K562 (cell line): ENCODE results near the gene ZNF135. TPM values are rescaled to one million over a fixed set of nuclear protein-coding genes. Genes with fewer than 3 reads are reported as not detected.

Experiments used
- ATAC-seq: fragments of 200-7000 bp; cut with Tn5 transposase; 3 replicates; pipeline ENCODE4 v1.9.1; 2020; ENCODE audit warnings: moderate library complexity
- BruUV-seq: library from RNA; stranded (reverse); fragments of 400-500 nt; replicated peaks from 2 replicates; lab custom pipeline; 2021; lab: Mats Ljungman, UMichigan
- CTCF ChIA-PET: fragments of 300-600 bp; formaldehyde crosslinking; extraction: SDS; loops from one replicate; lab custom pipeline; 2021; ENCODE audit warnings: low intra/inter-chr PET ratio; lab: Yijun Ruan, JAX
- POLR2A ChIA-PET: fragments of 300-600, 350-650 bp; sonication (Branson Sonifier 250); formaldehyde crosslinking; extraction: SDS; loops from one replicate; lab custom pipeline; 2021; ENCODE audit warnings: antibody characterized with exemption, inconsistent platforms; lab: Yijun Ruan, JAX
- DNase-seq, 4 experiments: peaks; one replicate each; pipeline versions ENCODE4 v3.0.0 to v3.0.0-alpha.2; 2011 to 2018; ENCODE audit warnings: low spot score in 3 of 4, mixed read lengths in 3 of 4; ENCODE audit errors: extremely low read depth in 1 of 4
- FAIRE-seq: peaks from 2 replicates; lab custom pipeline; 2011; peaks lifted over from hg19 to GRCh38; lab: Jason Lieb, UNC
- H2AFZ ChIP-seq: 2 replicates; pipeline ENCODE4 v1.6.0; 2011; ENCODE audit warnings: low read depth, low read length, control low read depth, inconsistent platforms
- H3K27ac ChIP-seq: fragments of 200-600 bp; 3 replicates; pipeline ENCODE4 v1.8.0; 2011; ENCODE audit warnings: low read depth, mild to moderate bottlenecking, control low read depth, inconsistent platforms, low read length, moderate library complexity, mixed read lengths; ENCODE audit errors: extremely low read depth
- H3K27me3 ChIP-seq, 2 experiments: fragments of 300-600 bp in 1 of 2; 2 replicates in 1 of 2; 3 replicates in 1 of 2; pipeline versions ENCODE4 v1.6.0 to v1.8.0; 2011; ENCODE audit warnings: inconsistent platforms in 2 of 2, low read length in 2 of 2, mild to moderate bottlenecking in 1 of 2, mixed read lengths in 1 of 2, moderate library complexity in 1 of 2; ENCODE audit not compliant: control insufficient read depth in 2 of 2, insufficient read depth in 2 of 2
- H3K36me3 ChIP-seq: fragments of 300-600 bp; 3 replicates; pipeline ENCODE4 v1.8.0; 2011; ENCODE audit warnings: mild to moderate bottlenecking, low read length, inconsistent platforms; ENCODE audit not compliant: control insufficient read depth, insufficient read depth
- H3K4me1 ChIP-seq, 2 experiments: fragments of 200-600 bp in 1 of 2; replicated peaks in 1 of 2; 2 replicates in 1 of 2; 3 replicates in 1 of 2; pipeline versions ENCODE4 v1.5.1 to v1.8.0; 2011; ENCODE audit warnings: inconsistent platforms in 2 of 2, low read length in 2 of 2, mild to moderate bottlenecking in 1 of 2, mixed read lengths in 1 of 2, moderate library complexity in 1 of 2; ENCODE audit not compliant: control insufficient read depth in 2 of 2, insufficient read depth in 2 of 2
- H3K4me2 ChIP-seq: 2 replicates; pipeline ENCODE4 v1.6.1; 2011; ENCODE audit warnings: low read length, control low read depth, inconsistent platforms, mixed read lengths; ENCODE audit not compliant: insufficient read depth
- H3K4me3 ChIP-seq: fragments of 200-600 bp; sonication (generic), shearing (Covaris generic); 2 replicates; pipeline ENCODE4 v1.5.1; 2016; ENCODE audit warnings: control low read depth, inconsistent platforms
- H3K79me2 ChIP-seq: fragments of 200-600 bp; 3 replicates; pipeline ENCODE4 v1.8.0; 2011; ENCODE audit warnings: low read length, inconsistent platforms; ENCODE audit not compliant: control insufficient read depth, insufficient read depth
- H3K9ac ChIP-seq, 2 experiments: 2 replicates each; pipeline versions ENCODE4 v1.6.0 to v1.6.1; 2011; ENCODE audit warnings: low read depth in 2 of 2, low read length in 2 of 2, control low read depth in 1 of 2, inconsistent platforms in 1 of 2, mild to moderate bottlenecking in 1 of 2, mixed read lengths in 1 of 2; ENCODE audit not compliant: insufficient read depth in 1 of 2
- H3K9me1 ChIP-seq: one replicate; pipeline ENCODE4 v1.6.0; 2011; ENCODE audit warnings: inconsistent platforms, mild to moderate bottlenecking, low read length, moderate library complexity; ENCODE audit not compliant: control insufficient read depth, insufficient read depth
- H3K9me3 ChIP-seq: replicated peaks from 2 replicates; pipeline ENCODE4 v1.5.1; 2011; ENCODE audit warnings: low read depth, low read length, inconsistent platforms; ENCODE audit not compliant: control insufficient read depth, insufficient read depth
- H4K20me1 ChIP-seq: replicated peaks from 2 replicates; pipeline ENCODE4 v1.6.1; 2011; ENCODE audit warnings: low read length, inconsistent platforms, mixed read lengths; ENCODE audit not compliant: control insufficient read depth, insufficient read depth
- CREB3L1 ChIP-seq: fragments of 450-650 bp; IDR thresholded peaks from 2 replicates; pipeline ENCODE4 v1.6.1; 2014; ENCODE audit warnings: low read depth, mild to moderate bottlenecking, moderate library complexity, borderline replicate concordance
- DACH1 ChIP-seq: fragments of 450-650 bp; IDR thresholded peaks from 2 replicates; pipeline ENCODE4 v1.6.1; 2018; ENCODE audit not compliant: partially characterized antibody
- DMBX1 ChIP-seq: fragments of 250-450 bp; sonication (Bioruptor Pico); IDR thresholded peaks from 2 replicates; pipeline ENCODE4 v1.8.0; 2022; ENCODE audit warnings: inconsistent platforms, mild to moderate bottlenecking, moderate library complexity, borderline replicate concordance
- EP300 ChIP-seq: IDR thresholded peaks from 2 replicates; pipeline ENCODE4 v1.6.1; 2012; ENCODE audit warnings: low read length, improper control_type of control experiment
- L3MBTL2 ChIP-seq: fragments of 450-650 bp; IDR thresholded peaks from 2 replicates; pipeline ENCODE4 v1.6.1; 2016; ENCODE audit warnings: mild to moderate bottlenecking, moderate library complexity
- MCM2 ChIP-seq: fragments of 450-650 bp; IDR thresholded peaks from 2 replicates; pipeline ENCODE4 v1.6.1; 2017; ENCODE audit warnings: low read depth, mild to moderate bottlenecking
- POLR3A ChIP-seq: IDR thresholded peaks from 2 replicates; pipeline ENCODE4 v1.6.1; 2011; ENCODE audit warnings: borderline replicate concordance, mild to moderate bottlenecking, moderate library complexity; ENCODE audit not compliant: insufficient read length, insufficient read depth; ENCODE audit errors: extremely low read depth
- POLR3G ChIP-seq: IDR thresholded peaks from 2 replicates; pipeline ENCODE4 v1.6.1; 2011; ENCODE audit not compliant: insufficient read length, insufficient replicate concordance; ENCODE audit errors: extremely low read depth
- SMC3 ChIP-seq: conservative IDR thresholded peaks from 2 replicates; pipeline ENCODE4 v1.6.1; 2011; ENCODE audit warnings: low read depth, low read length, improper control_type of control experiment; ENCODE audit not compliant: insufficient read depth
- TGIF2 ChIP-seq: sonication (generic); formaldehyde crosslinking; IDR thresholded peaks from 2 replicates; pipeline ENCODE4 v1.8.1; 2022; ENCODE audit warnings: mild to moderate bottlenecking, missing genetic modification reagents, moderate library complexity
- THRA ChIP-seq: fragments of 450-650 bp; IDR thresholded peaks from 2 replicates; pipeline ENCODE4 v1.6.1; 2017; ENCODE audit warnings: mild to moderate bottlenecking, moderate library complexity
- ZFPM2 ChIP-seq: fragments of 250-450 bp; sonication (Bioruptor Pico); IDR thresholded peaks from 2 replicates; pipeline ENCODE4 v1.5.1; 2022; ENCODE audit warnings: mild to moderate bottlenecking
- ZNF224 ChIP-seq: sonication (generic); formaldehyde crosslinking; IDR thresholded peaks from 2 replicates; pipeline ENCODE4 v1.8.0; 2022; ENCODE audit warnings: mild to moderate bottlenecking, missing genetic modification reagents
- ZNF324 ChIP-seq: fragments of 250-450 bp; sonication (Bioruptor Pico); IDR thresholded peaks from 2 replicates; pipeline ENCODE4 v1.4.0; 2020; ENCODE audit warnings: mild to moderate bottlenecking
- ZNF436 ChIP-seq: fragments of 250-450, 450-650 bp; sonication (Bioruptor Pico); formaldehyde crosslinking; IDR thresholded peaks from 2 replicates; pipeline ENCODE4 v1.7.0; 2020; ENCODE audit warnings: mild to moderate bottlenecking
- WGBS: fragments of 100-300 bp; shearing (Covaris generic); methylation state at CpG from one replicate; pipeline ENCODE4 v1.1.6; 2016; ENCODE audit warnings: low coverage, mixed read lengths; ENCODE audit not compliant: insufficient coverage; ENCODE audit errors: missing lambda C conversion rate; 5-methylcytosine and 5-hydroxymethylcytosine counted together
- in situ Hi-C: fragments of 300-500 bp; cut with MboI; formaldehyde crosslinking; loops from 4 replicates; pipeline ENCODE4 v1.15.0; 2018; ENCODE audit warnings: inconsistent platforms, mixed read lengths
- intact Hi-C: fragments of 100-400 bp; cut with micrococcal nuclease; formaldehyde crosslinking; loops from 2 replicates; pipeline ENCODE4 v1.14.2; 2022
- polyA plus RNA-seq, 8 experiments: library from polyadenylated mRNA; depleted of rRNA in 4 of 8; stranded (reverse) in 5 of 8; unstranded in 3 of 8; fragments of >200 nt; fragmentation: Nextera tagmentation in 2 of 8; fragmentation: Illumina TruSeq in 1 of 8; extraction: Ambion mirVana in 2 of 8; extraction: Trizol in 1 of 8; gene quantifications; 2 replicates each; pipeline versions ENCODE4 v1.2.1 to v1.2.3, GENCODE V29; 2011 to 2014; ENCODE audit warnings: inconsistent platforms in 1 of 8, missing spikeins in 1 of 8
- total RNA-seq, 7 experiments: library from RNA; depleted of rRNA in 6 of 7; stranded (reverse); fragments of >200 nt in 6 of 7; fragmentation: Illumina TruSeq in 2 of 7; extraction: Trizol in 2 of 7; gene quantifications; 2 replicates each; pipeline versions ENCODE4 v1.2.1 to v1.2.3, GENCODE V29; 2011 to 2021; ENCODE audit warnings: low replicate concordance in 1 of 7

ZNF135 gene
- total and polyA plus RNA-seq, 9 of the 15 experiments (the other 6 are each of a cell fraction or from before 2014, with no cell fraction given): not detected

GRCh38 chr19:58056261-58056660, 2.8 kb upstream of the ZNF135 start:
- H3K79me2 ChIP-seq: no peaks in the 10 kb centered on the region
- no TSS peak for BruUV-seq
- no peaks in the 10 kb centered on the region for H3K27me3 ChIP-seq
- H3K9me1 ChIP-seq: no peaks in the 10 kb centered on the region
- TF ChIP-seq L3MBTL2 (no peak), ZNF436 (no peak), ZFPM2 (CRISPR knock-in tag) (no peak), DMBX1 (no peak), THRA (no peak), POLR3A (no peak), ZNF224 (CRISPR knock-in tag) (no peak), ZNF324 (CRISPR knock-in tag) (no peak), CREB3L1 (no peak), POLR3G (no peak), TGIF2 (CRISPR knock-in tag) (no peak), SMC3 (no peak), DACH1 (no peak), MCM2 (no peak), EP300 (no peak)
- H3K9ac ChIP-seq: no peak overlapping the region
- POLR2A ChIA-PET: no interaction called here
- FAIRE-seq: no peak
- H3K4me2 ChIP-seq: no peak overlapping the region
- H3K9me3 ChIP-seq: no peaks in the 10 kb centered on the region
- peaks cover 0 to 9% of the 10 kb centered on the region in 2 experiments; a peak in 2 of 5 replicates for H3K4me1 ChIP-seq
- H3K4me3 ChIP-seq: no peak overlapping the region
- intact Hi-C loops (no loop called here), in situ Hi-C loops (no loop called here)
- no peak for DNase-seq
- no peaks in the 10 kb centered on the region for H3K36me3 ChIP-seq
- no peaks in the 10 kb centered on the region for H4K20me1 ChIP-seq
- no peak for ATAC-seq
- H2AFZ ChIP-seq: no peak overlapping the region
- 10% methylated on average over 8 of the region's 8 CpGs for WGBS
- CTCF ChIA-PET: no interaction called here
- no peak overlapping the region for H3K27ac ChIP-seq
